GM18520 (cell line): ENCODE measurements around the gene MAGI1.

Source experiments
- ATAC-seq: cut with Tn5 transposase; IDR thresholded peaks from one replicate; pipeline ENCODE4 v1.9.1; 2021; ENCODE audit not compliant: unreplicated experiment

Gene MAGI1

GRCh38 chr3:65948841-65949573, 89.7 kb downstream of the MAGI1 start:
- no peak for ATAC-seq

- no peak for ATAC-seq
Measured at GRCh38 chr3:65946438-65946837, 92.3 kb downstream of the MAGI1 start.

- ATAC-seq: no peak
Measured at GRCh38 chr3:65945953-65946352, 92.8 kb downstream of the MAGI1 start.

GRCh38 chr3:65945480-65945879, 93.2 kb downstream of the MAGI1 start:
- ATAC-seq: no peak

GRCh38 chr3:65944252-65944651, 94.5 kb downstream of the MAGI1 start:
- no peak for ATAC-seq

GRCh38 chr3:65939801-65940246, 98.9 kb downstream of the MAGI1 start:
- ATAC-seq: no peak

- ATAC-seq: no peak
Measured at GRCh38 chr3:65939184-65939583, 99.5 kb downstream of the MAGI1 start.

- ATAC-seq: no peak
Measured at GRCh38 chr3:65938676-65939075, 100.0 kb downstream of the MAGI1 start.

- ATAC-seq: no peak
Measured at GRCh38 chr3:65938147-65938546, 100.6 kb downstream of the MAGI1 start.

GRCh38 chr3:65936908-65937638, 101.6 kb downstream of the MAGI1 start:
- ATAC-seq: no peak

- ATAC-seq: no peak
Measured at GRCh38 chr3:65935724-65936123, 103.0 kb downstream of the MAGI1 start.

- ATAC-seq: no peak
Measured at GRCh38 chr3:65930648-65931047, 108.1 kb downstream of the MAGI1 start.

GRCh38 chr3:65928110-65928509, 110.6 kb downstream of the MAGI1 start:
- ATAC-seq: no peak

GRCh38 chr3:65927576-65927975, 111.1 kb downstream of the MAGI1 start:
- ATAC-seq: no peak

GRCh38 chr3:65925254-65925954, 113.3 kb downstream of the MAGI1 start:
- ATAC-seq: no peak

- no peak for ATAC-seq
Measured at GRCh38 chr3:65924762-65925161, 114.0 kb downstream of the MAGI1 start.

GRCh38 chr3:65922441-65922840, 116.3 kb downstream of the MAGI1 start:
- no peak for ATAC-seq

GRCh38 chr3:65919826-65920225, 118.9 kb downstream of the MAGI1 start:
- no peak for ATAC-seq

GRCh38 chr3:65915477-65915876, 123.2 kb downstream of the MAGI1 start:
- no peak for ATAC-seq

GRCh38 chr3:65914740-65915367, 123.9 kb downstream of the MAGI1 start:
- peak; percentile 63 for ATAC-seq

GRCh38 chr3:65914032-65914739, 124.5 kb downstream of the MAGI1 start:
- no peak for ATAC-seq
